Ishikawa (cell line): ENCODE data around the gene SAMD9.

Experiments
- CEBPB ChIP-seq: IDR thresholded peaks from 2 replicates; pipeline ENCODE4 v1.6.1; 2012
- CREB1 ChIP-seq: IDR thresholded peaks from 2 replicates; pipeline ENCODE4 v1.6.1; 2012; ENCODE audit warnings: low read depth
- EGR1 ChIP-seq: IDR thresholded peaks from 2 replicates; pipeline ENCODE4 v1.6.1; 2012
- EP300 ChIP-seq: IDR thresholded peaks from 2 replicates; pipeline ENCODE4 v1.6.1; 2012; ENCODE audit warnings: borderline replicate concordance
- FOXM1 ChIP-seq: IDR thresholded peaks from 2 replicates; pipeline ENCODE4 v1.6.1; 2012; ENCODE audit warnings: low read depth, borderline replicate concordance
- MAX ChIP-seq: IDR thresholded peaks from 2 replicates; pipeline ENCODE4 v1.6.1; 2012
- NFIC ChIP-seq: IDR thresholded peaks from 2 replicates; pipeline ENCODE4 v1.6.1; 2012
- RAD21 ChIP-seq: IDR thresholded peaks from 2 replicates; pipeline ENCODE4 v1.6.1; 2012; ENCODE audit warnings: low read depth
- TAF1 ChIP-seq: IDR thresholded peaks from 2 replicates; pipeline ENCODE4 v1.6.1; 2012; ENCODE audit warnings: low read depth, mild to moderate bottlenecking
- TCF12 ChIP-seq: IDR thresholded peaks from 2 replicates; pipeline ENCODE4 v1.6.1; 2012; ENCODE audit warnings: low read depth
- TEAD4 ChIP-seq: IDR thresholded peaks from 2 replicates; pipeline ENCODE4 v1.6.1; 2012
- USF1 ChIP-seq: IDR thresholded peaks from 2 replicates; pipeline ENCODE4 v1.6.1; 2012
- YY1 ChIP-seq: IDR thresholded peaks from 2 replicates; pipeline ENCODE4 v1.6.1; 2012; ENCODE audit warnings: low read depth
- ZBTB7A ChIP-seq: IDR thresholded peaks from 2 replicates; pipeline ENCODE4 v1.6.1; 2012; ENCODE audit warnings: low read depth
- TF ChIP-seq, protein P1 (sequence below): IDR thresholded peaks from 2 replicates; pipeline ENCODE4 v1.6.1; 2012; ENCODE audit warnings: low read depth, mild to moderate bottlenecking

SAMD9 gene

GRCh38 chr7:93092757-93093370 lies 24.9 kb downstream of the SAMD9 start:
- TF ChIP-seq EP300 (no peak), RAD21 (peak; percentile 38), MAX (no peak), CEBPB (no peak), EGR1 (no peak)
- TF ChIP-seq, protein P1, sequence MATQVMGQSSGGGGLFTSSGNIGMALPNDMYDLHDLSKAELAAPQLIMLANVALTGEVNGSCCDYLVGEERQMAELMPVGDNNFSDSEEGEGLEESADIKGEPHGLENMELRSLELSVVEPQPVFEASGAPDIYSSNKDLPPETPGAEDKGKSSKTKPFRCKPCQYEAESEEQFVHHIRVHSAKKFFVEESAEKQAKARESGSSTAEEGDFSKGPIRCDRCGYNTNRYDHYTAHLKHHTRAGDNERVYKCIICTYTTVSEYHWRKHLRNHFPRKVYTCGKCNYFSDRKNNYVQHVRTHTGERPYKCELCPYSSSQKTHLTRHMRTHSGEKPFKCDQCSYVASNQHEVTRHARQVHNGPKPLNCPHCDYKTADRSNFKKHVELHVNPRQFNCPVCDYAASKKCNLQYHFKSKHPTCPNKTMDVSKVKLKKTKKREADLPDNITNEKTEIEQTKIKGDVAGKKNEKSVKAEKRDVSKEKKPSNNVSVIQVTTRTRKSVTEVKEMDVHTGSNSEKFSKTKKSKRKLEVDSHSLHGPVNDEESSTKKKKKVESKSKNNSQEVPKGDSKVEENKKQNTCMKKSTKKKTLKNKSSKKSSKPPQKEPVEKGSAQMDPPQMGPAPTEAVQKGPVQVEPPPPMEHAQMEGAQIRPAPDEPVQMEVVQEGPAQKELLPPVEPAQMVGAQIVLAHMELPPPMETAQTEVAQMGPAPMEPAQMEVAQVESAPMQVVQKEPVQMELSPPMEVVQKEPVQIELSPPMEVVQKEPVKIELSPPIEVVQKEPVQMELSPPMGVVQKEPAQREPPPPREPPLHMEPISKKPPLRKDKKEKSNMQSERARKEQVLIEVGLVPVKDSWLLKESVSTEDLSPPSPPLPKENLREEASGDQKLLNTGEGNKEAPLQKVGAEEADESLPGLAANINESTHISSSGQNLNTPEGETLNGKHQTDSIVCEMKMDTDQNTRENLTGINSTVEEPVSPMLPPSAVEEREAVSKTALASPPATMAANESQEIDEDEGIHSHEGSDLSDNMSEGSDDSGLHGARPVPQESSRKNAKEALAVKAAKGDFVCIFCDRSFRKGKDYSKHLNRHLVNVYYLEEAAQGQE, result no peak

- TF ChIP-seq ZBTB7A (no peak), EP300 (no peak), FOXM1 (no peak), TCF12 (no peak), RAD21 (no peak), NFIC (no peak), MAX (no peak), TEAD4 (no peak), USF1 (no peak), EGR1 (no peak), CREB1 (no peak), CEBPB (no peak), YY1 (no peak), TAF1 (no peak)
- TF ChIP-seq, protein P1, result no peak
Measured at GRCh38 chr7:93062599-93062998, 55.2 kb downstream of the SAMD9 start.

GRCh38 chr7:93060865-93061264 lies 56.9 kb downstream of the SAMD9 start:
- TF ChIP-seq TAF1 (no peak), TEAD4 (no peak), CREB1 (no peak), RAD21 (no peak), MAX (no peak), NFIC (no peak), USF1 (no peak), EP300 (no peak), EGR1 (no peak), FOXM1 (no peak), TCF12 (no peak)
- TF ChIP-seq, protein P1, result no peak

- no peak for TF ChIP-seq USF1
- TF ChIP-seq MAX, result no peak
- no peak for TF ChIP-seq NFIC
- TF ChIP-seq ZBTB7A, result no peak
- no peak for TF ChIP-seq RAD21
- no peak for TF ChIP-seq TCF12
- TF ChIP-seq, protein P1, result no peak
- TF ChIP-seq YY1, result no peak
- no peak for TF ChIP-seq CEBPB
- TF ChIP-seq CREB1, result no peak
- no peak for TF ChIP-seq TAF1
- no peak for TF ChIP-seq TEAD4
Measured at GRCh38 chr7:93060025-93060424, 57.8 kb downstream of the SAMD9 start.
